HEK293 (cell line): Measurements from ENCODE around the gene ZNF831.

Source experiments
- CTCF ChIP-seq: fragments of 450-650 bp; formaldehyde crosslinking; IDR thresholded peaks from 2 replicates; pipeline ENCODE4 v1.5.1; 2016; ENCODE audit warnings: missing biosample characterization, missing genetic modification characterization
- FEZF1 ChIP-seq: fragments of 450-650 bp; formaldehyde crosslinking; IDR thresholded peaks from 2 replicates; pipeline ENCODE4 v1.5.1; 2016; ENCODE audit warnings: missing biosample characterization, missing genetic modification characterization
- OSR2 ChIP-seq: fragments of 450-650 bp; formaldehyde crosslinking; IDR thresholded peaks from 2 replicates; pipeline ENCODE4 v1.5.1; 2016; ENCODE audit warnings: missing biosample characterization, missing genetic modification characterization
- SALL2 ChIP-seq: fragments of 450-650 bp; formaldehyde crosslinking; IDR thresholded peaks from 2 replicates; pipeline ENCODE4 v1.5.0; 2017; ENCODE audit warnings: missing biosample characterization, mild to moderate bottlenecking, missing genetic modification characterization, borderline replicate concordance
- SP2 ChIP-seq: fragments of 450-650 bp; formaldehyde crosslinking; IDR thresholded peaks from 2 replicates; pipeline ENCODE4 v1.5.1; 2016; ENCODE audit warnings: missing biosample characterization, missing genetic modification characterization
- YY2 ChIP-seq: fragments of 450-650 bp; formaldehyde crosslinking; IDR thresholded peaks from 2 replicates; pipeline ENCODE4 v1.5.1; 2016; ENCODE audit warnings: missing biosample characterization, missing genetic modification characterization
- ZBTB10 ChIP-seq: fragments of 450-650 bp; formaldehyde crosslinking; IDR thresholded peaks from 2 replicates; pipeline ENCODE4 v1.5.1; 2016; ENCODE audit warnings: missing biosample characterization, missing genetic modification characterization
- ZBTB26 ChIP-seq: fragments of 450-650 bp; formaldehyde crosslinking; optimal IDR thresholded peaks from 2 replicates; pipeline ENCODE3; 2016; ENCODE audit warnings: missing biosample characterization, mild to moderate bottlenecking, missing genetic modification characterization
- ZBTB8A ChIP-seq: fragments of 450-650 bp; formaldehyde crosslinking; IDR thresholded peaks from 2 replicates; pipeline ENCODE4 v1.5.1; 2016; ENCODE audit warnings: missing biosample characterization, missing genetic modification characterization
- ZNF169 ChIP-seq: fragments of 450-650 bp; formaldehyde crosslinking; IDR thresholded peaks from 2 replicates; pipeline ENCODE4 v1.5.1; 2016; ENCODE audit warnings: missing biosample characterization, missing genetic modification characterization
- ZNF23 ChIP-seq: fragments of 450-650 bp; formaldehyde crosslinking; IDR thresholded peaks from 2 replicates; pipeline ENCODE4 v1.5.1; 2016; ENCODE audit warnings: missing biosample characterization, missing genetic modification characterization, borderline replicate concordance
- ZNF335 ChIP-seq: fragments of 450-650 bp; formaldehyde crosslinking; conservative IDR thresholded peaks from 2 replicates; pipeline ENCODE4 v1.5.1; 2016; ENCODE audit warnings: missing biosample characterization, missing genetic modification characterization
- ZNF366 ChIP-seq: fragments of 450-650 bp; formaldehyde crosslinking; conservative IDR thresholded peaks from 2 replicates; pipeline ENCODE4 v1.5.1; 2016; ENCODE audit warnings: missing biosample characterization, missing genetic modification characterization
- ZNF394 ChIP-seq: fragments of 450-650 bp; formaldehyde crosslinking; IDR thresholded peaks from 2 replicates; pipeline ENCODE4 v1.5.1; 2016; ENCODE audit warnings: missing biosample characterization, missing genetic modification characterization, mild to moderate bottlenecking, moderate library complexity, borderline replicate concordance
- ZNF501 ChIP-seq: fragments of 450-650 bp; formaldehyde crosslinking; IDR thresholded peaks from 2 replicates; pipeline ENCODE4 v1.5.1; 2016; ENCODE audit warnings: missing biosample characterization, missing genetic modification characterization
- ZNF580 ChIP-seq: fragments of 450-650 bp; formaldehyde crosslinking; IDR thresholded peaks from 2 replicates; pipeline ENCODE4 v1.5.1; 2016; ENCODE audit warnings: missing biosample characterization, missing genetic modification characterization
- ZNF600 ChIP-seq: fragments of 450-650 bp; formaldehyde crosslinking; IDR thresholded peaks from 2 replicates; pipeline ENCODE4 v1.5.1; 2016; ENCODE audit warnings: missing biosample characterization, missing genetic modification characterization
- ZSCAN23 ChIP-seq: fragments of 450-650 bp; formaldehyde crosslinking; IDR thresholded peaks from 2 replicates; pipeline ENCODE4 v1.5.1; 2016; ENCODE audit warnings: missing biosample characterization, missing genetic modification characterization
- TF ChIP-seq, protein P1 (sequence below): fragments of 450-650 bp; formaldehyde crosslinking; IDR thresholded peaks from 2 replicates; pipeline ENCODE4 v1.5.1; 2016; ENCODE audit warnings: missing biosample characterization, missing genetic modification characterization
- TF ChIP-seq, protein P2 (sequence below): fragments of 450-650 bp; formaldehyde crosslinking; IDR thresholded peaks from 2 replicates; pipeline ENCODE4 v1.5.1; 2016; ENCODE audit warnings: missing biosample characterization, missing genetic modification characterization

Gene ZNF831

DNA sequence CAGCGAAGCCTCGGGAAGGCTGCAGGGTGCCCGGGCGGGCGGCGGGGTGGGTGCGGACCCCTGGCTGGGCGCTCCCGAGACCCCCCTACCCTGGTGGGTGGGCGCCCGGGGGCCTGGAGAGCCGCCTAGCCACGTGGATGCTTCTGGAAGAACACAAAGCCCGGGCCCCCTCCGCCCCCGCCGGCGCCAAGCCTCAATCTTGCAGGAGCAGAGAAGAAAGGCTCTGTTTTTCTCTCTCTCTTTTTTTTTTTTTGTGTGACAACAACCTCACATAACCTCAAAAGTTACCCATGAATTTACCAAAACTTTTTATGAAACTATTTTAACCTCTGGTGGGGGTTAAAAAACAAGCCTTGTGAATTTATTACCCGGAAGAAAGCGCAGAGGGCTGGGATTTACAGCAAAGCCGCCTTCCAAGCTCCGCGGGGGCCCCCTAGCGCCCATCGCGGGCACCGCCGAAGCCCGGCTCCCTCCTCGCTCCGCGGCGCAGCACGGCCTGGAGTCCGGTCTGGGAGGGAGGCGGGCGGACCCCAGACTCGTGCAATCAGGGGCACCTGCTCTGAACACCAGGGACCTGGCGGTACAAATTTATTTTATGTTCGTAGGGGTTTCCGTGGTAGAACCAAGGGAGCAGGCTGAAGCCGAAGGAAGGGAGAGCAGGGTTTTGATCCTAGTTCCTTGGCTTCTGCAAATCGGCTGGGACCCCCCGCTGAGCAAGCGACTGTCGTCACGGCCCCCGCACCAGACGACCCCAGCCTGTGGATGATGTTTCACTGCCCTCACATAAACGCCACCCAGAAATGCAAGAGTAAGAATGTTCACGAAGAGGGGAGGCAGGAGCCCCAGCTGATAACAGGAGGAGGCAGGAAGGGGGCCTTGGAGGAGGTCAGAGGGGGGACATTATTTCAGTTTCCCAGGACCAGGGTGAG, 58.9 kb downstream of the ZNF831 start (continued):
- TF ChIP-seq YY2 (tag by site-specific recombination) (no peak), FEZF1 (tag by site-specific recombination) (no peak), SALL2 (tag by site-specific recombination) (no peak), OSR2 (tag by site-specific recombination) (no peak), ZBTB10 (tag by site-specific recombination) (0 out of 2 replicates have a peak, but pooled peaks have one; percentile 23), ZNF366 (tag by site-specific recombination) (no peak), ZNF169 (tag by site-specific recombination) (no peak), ZNF580 (tag by site-specific recombination) (no peak), ZBTB8A (tag by site-specific recombination) (peak; percentile 58), ZSCAN23 (tag by site-specific recombination) (no peak), ZNF600 (tag by site-specific recombination) (0 out of 2 replicates have a peak, but pooled peaks have one; percentile 27), CTCF (peak; percentile 65; the same call in 1 of the 2 replicates), SP2 (tag by site-specific recombination) (no peak), ZBTB26 (peak; percentile 9), ZNF23 (tag by site-specific recombination) (no peak), ZNF335 (tag by site-specific recombination) (peak; percentile 58), ZNF394 (tag by site-specific recombination) (no peak), ZNF501 (tag by site-specific recombination) (no peak)
- TF ChIP-seq, protein P1, sequence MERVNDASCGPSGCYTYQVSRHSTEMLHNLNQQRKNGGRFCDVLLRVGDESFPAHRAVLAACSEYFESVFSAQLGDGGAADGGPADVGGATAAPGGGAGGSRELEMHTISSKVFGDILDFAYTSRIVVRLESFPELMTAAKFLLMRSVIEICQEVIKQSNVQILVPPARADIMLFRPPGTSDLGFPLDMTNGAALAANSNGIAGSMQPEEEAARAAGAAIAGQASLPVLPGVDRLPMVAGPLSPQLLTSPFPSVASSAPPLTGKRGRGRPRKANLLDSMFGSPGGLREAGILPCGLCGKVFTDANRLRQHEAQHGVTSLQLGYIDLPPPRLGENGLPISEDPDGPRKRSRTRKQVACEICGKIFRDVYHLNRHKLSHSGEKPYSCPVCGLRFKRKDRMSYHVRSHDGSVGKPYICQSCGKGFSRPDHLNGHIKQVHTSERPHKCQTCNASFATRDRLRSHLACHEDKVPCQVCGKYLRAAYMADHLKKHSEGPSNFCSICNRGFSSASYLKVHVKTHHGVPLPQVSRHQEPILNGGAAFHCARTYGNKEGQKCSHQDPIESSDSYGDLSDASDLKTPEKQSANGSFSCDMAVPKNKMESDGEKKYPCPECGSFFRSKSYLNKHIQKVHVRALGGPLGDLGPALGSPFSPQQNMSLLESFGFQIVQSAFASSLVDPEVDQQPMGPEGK (tag by site-specific recombination) = peak; percentile 27; the same call in 1 of the 2 replicates
- TF ChIP-seq, protein P2, sequence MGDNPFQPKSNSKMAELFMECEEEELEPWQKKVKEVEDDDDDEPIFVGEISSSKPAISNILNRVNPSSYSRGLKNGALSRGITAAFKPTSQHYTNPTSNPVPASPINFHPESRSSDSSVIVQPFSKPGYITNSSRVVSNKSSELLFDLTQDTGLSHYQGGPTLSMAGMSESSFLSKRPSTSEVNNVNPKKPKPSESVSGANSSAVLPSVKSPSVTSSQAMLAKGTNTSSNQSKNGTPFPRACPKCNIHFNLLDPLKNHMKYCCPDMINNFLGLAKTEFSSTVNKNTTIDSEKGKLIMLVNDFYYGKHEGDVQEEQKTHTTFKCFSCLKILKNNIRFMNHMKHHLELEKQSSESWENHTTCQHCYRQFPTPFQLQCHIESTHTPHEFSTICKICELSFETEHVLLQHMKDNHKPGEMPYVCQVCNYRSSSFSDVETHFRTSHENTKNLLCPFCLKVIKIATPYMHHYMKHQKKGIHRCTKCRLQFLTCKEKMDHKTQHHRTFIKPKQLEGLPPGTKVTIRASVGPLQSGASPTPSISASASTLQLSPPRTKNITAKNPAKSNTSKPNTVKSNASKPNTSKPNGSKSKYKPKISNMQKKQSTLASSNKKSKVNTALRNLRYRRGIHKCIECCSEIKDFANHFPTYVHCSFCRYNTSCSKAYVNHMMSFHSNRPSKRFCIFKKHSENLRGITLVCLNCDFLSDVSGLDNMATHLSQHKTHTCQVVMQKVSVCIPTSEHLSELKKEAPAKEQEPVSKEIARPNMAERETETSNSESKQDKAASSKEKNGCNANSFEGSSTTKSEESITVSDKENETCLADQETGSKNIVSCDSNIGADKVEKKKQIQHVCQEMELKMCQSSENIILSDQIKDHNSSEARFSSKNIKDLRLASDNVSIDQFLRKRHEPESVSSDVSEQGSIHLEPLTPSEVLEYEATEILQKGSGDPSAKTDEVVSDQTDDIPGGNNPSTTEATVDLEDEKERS (tag by site-specific recombination) = no peak
